Transverse colon (tissue), 4 donors: ENCODE measurements around the gene FSTL5. TPM values are rescaled to one million over a fixed set of nuclear protein-coding genes. Genes with fewer than 3 reads are reported as not detected.

Experiments used
- DNase-seq: peaks from one replicate; pipeline ENCODE4 v3.0.0-alpha.2; 2019
- H3K27ac ChIP-seq, 4 donors: fragments of 200-600 bp; sonication (generic); 2 replicates each; pipeline ENCODE4 v1.5.1; 2016 to 2018; ENCODE audit warnings: inconsistent platforms in 4 of 4
- H3K27me3 ChIP-seq: fragments of 200-600 bp; sonication (generic); 2 replicates; pipeline ENCODE4 v1.5.1; 2017; ENCODE audit warnings: inconsistent platforms
- H3K36me3 ChIP-seq, 4 donors: fragments of 200-600 bp; sonication (generic); 2 replicates each; pipeline ENCODE4 v1.5.1; 2017 to 2019; ENCODE audit warnings: inconsistent platforms in 4 of 4
- H3K4me1 ChIP-seq, 4 donors: fragments of 200-600 bp; sonication (generic); 2 replicates each; pipeline ENCODE4 v1.5.1; 2017 to 2020; ENCODE audit warnings: inconsistent platforms in 4 of 4
- H3K4me3 ChIP-seq, 4 donors: fragments of 200-600 bp; sonication (generic); 1 replicate in 1 of 4; 2 replicates in 3 of 4; pipeline versions ENCODE4 v1.5.1 to v1.6.1; 2017 to 2019; ENCODE audit warnings: inconsistent platforms in 4 of 4
- H3K9me3 ChIP-seq, 2 donors: fragments of 200-600 bp; sonication (generic); 2 replicates each; pipeline ENCODE4 v1.5.1; 2017 to 2019; ENCODE audit warnings: inconsistent platforms in 2 of 2
- CTCF ChIP-seq, 5 experiments: fragments of 200-600 bp in 3 of 5; fragments of 450-650 bp in 2 of 5; sonication (generic) in 3 of 5; IDR thresholded peaks; 1 replicate in 2 of 5; 2 replicates in 3 of 5; pipeline ENCODE4 v1.5.1; 2016 to 2017; ENCODE audit warnings: antibody characterized with exemption in 5 of 5, inconsistent platforms in 3 of 5, mild to moderate bottlenecking in 2 of 5, moderate library complexity in 1 of 5
- EP300 ChIP-seq: sonication (generic); formaldehyde crosslinking; IDR thresholded peaks from one replicate; pipeline ENCODE4 v1.6.1; 2017; ENCODE audit warnings: antibody characterized with exemption, low read depth
- POLR2A ChIP-seq: fragments of 450-650 bp; IDR thresholded peaks from one replicate; pipeline ENCODE4 v1.6.1; 2016; ENCODE audit warnings: antibody characterized with exemption, mild to moderate bottlenecking, moderate library complexity
- POLR2AphosphoS5 ChIP-seq, 3 donors: sonication (generic); formaldehyde crosslinking; IDR thresholded peaks; one replicate each; pipeline ENCODE4 v1.6.1; 2016; ENCODE audit warnings: antibody characterized with exemption in 3 of 3
- WGBS, 2 donors: methylation state at CpG; one replicate each; pipeline ENCODE4 v1.1.5; 2018; ENCODE audit warnings: low coverage in 1 of 2; 5-methylcytosine and 5-hydroxymethylcytosine counted together
- in situ Hi-C, 4 donors: fragments of 200-750 bp; cut with MboI; loops; one replicate each; pipeline versions ENCODE4 v1.15.0 to v1.15.1; 2017; ENCODE audit warnings: low sequenced_read_pairs in 3 of 4, low pct_ligation_motif_present in 1 of 4, low pct_unique_long_range_greater_than_20kb in 1 of 4
- intact Hi-C: fragments of 100-400 bp; cut with DNase I; formaldehyde crosslinking; loops from one replicate; pipeline ENCODE4 v1.15.1; 2023; ENCODE audit warnings: low total_unique reads
- total RNA-seq, 4 donors: library from RNA; depleted of rRNA; stranded (reverse); fragments of >200 nt; gene quantifications; one replicate each; pipeline ENCODE4 v1.1.0, GENCODE V29; 2016

Gene FSTL5
- total RNA-seq, 4 donors from 2014 or later = 0.14 to 0.16 TPM; not detected in 2

- in situ Hi-C loops = no loop called here
- H3K27me3 ChIP-seq = no peaks in the 10 kb centered on the region
- TF ChIP-seq POLR2AphosphoS5 (IDR thresholded peaks at IDR 0.05) (no peak), EP300 (no peak), CTCF (IDR thresholded peaks at IDR 0.05) (no peak), POLR2A (no peak)
- 20 to 80% methylated on average over 1 to 3 of the region's 3 CpGs for WGBS, 2 donors
- H3K4me3 ChIP-seq = no peak overlapping the region
- intact Hi-C loops = no loop called here
- H3K4me1 ChIP-seq = no peaks in the 10 kb centered on the region
- no peaks in the 10 kb centered on the region for H3K36me3 ChIP-seq
- H3K9me3 ChIP-seq = no peaks in the 10 kb centered on the region
- DNase-seq = no peak
- H3K27ac ChIP-seq = no peak overlapping the region
Observed at GRCh38 chr4:161457906-161458305, 705.9 kb downstream of the FSTL5 start.

DNA sequence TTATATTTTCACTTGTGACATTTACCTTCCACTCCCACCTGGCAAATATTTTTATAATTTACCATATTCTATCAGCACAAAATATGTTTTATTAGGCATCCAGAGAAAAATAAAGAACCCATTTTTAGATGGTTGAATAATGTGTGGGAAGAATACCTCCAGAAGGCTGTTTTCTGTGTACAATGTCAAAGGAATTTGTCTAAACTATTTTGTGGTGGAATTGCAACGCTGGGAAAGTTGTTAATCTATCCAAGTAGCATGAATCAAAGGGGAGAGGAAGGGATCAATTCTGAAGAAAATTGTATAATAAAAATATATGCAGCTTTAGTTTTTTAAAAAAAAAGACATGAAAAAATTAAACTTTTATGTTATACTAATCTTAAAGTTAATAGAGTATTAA lies 706.5 kb downstream of the FSTL5 start:
- intact Hi-C loops (no loop called here), in situ Hi-C loops (no loop called here)
- no peaks in the 10 kb centered on the region for H3K36me3 ChIP-seq
- TF ChIP-seq POLR2AphosphoS5 (IDR thresholded peaks at IDR 0.05) = no peak
- no peak for TF ChIP-seq POLR2A
- TF ChIP-seq CTCF (IDR thresholded peaks at IDR 0.05) = no peak
- no peak for TF ChIP-seq EP300
- 31 to 38% methylated on average over 1 of the region's 1 CpG for WGBS, 2 donors
- DNase-seq = no peak
- H3K27me3 ChIP-seq = no peaks in the 10 kb centered on the region
- H3K4me3 ChIP-seq = no peak overlapping the region
- H3K9me3 ChIP-seq = no peaks in the 10 kb centered on the region
- H3K27ac ChIP-seq = no peak overlapping the region
- no peaks in the 10 kb centered on the region for H3K4me1 ChIP-seq

GRCh38 chr4:161454860-161455259 lies 708.9 kb downstream of the FSTL5 start:
- intact Hi-C loops (no loop called here), in situ Hi-C loops (no loop called here)
- WGBS, 2 donors = 60 to 73% methylated on average over 2 of the region's 2 CpGs
- Histone ChIP-seq H3K4me1 (no peaks in the 10 kb centered on the region), H3K27me3 (no peaks in the 10 kb centered on the region), H3K36me3 (no peaks in the 10 kb centered on the region), H3K27ac (no peak overlapping the region), H3K4me3 (no peak overlapping the region), H3K9me3 (no peaks in the 10 kb centered on the region)
- no peak for DNase-seq
- TF ChIP-seq CTCF (IDR thresholded peaks at IDR 0.05) (no peak), POLR2A (no peak), EP300 (no peak), POLR2AphosphoS5 (IDR thresholded peaks at IDR 0.05) (no peak)

GRCh38 chr4:161448550-161449180 lies 715.1 kb downstream of the FSTL5 start:
- in situ Hi-C loops = no loop called here
- intact Hi-C loops = no loop called here
- DNase-seq = no peak
- no peak overlapping the region for H3K27ac ChIP-seq
- no peaks in the 10 kb centered on the region for H3K9me3 ChIP-seq
- H3K4me1 ChIP-seq = no peaks in the 10 kb centered on the region
- no peaks in the 10 kb centered on the region for H3K27me3 ChIP-seq
- H3K4me3 ChIP-seq = no peak overlapping the region
- TF ChIP-seq EP300 (no peak), CTCF (IDR thresholded peaks at IDR 0.05) (no peak), POLR2A (no peak), POLR2AphosphoS5 (IDR thresholded peaks at IDR 0.05) (no peak)
- WGBS, 2 donors = 40 to 67% methylated on average over 3 to 5 of the region's 5 CpGs
- no peaks in the 10 kb centered on the region for H3K36me3 ChIP-seq
